A549 treated with AZD9567 at 1 μM for 4 hours (cell line): ENCODE results near the gene PROS1. TPM values are rescaled to one million over a fixed set of nuclear protein-coding genes. Genes with fewer than 3 reads are reported as not detected.

Experiments
- total RNA-seq: library from RNA; stranded (reverse); fragments of 200-300 nt; extraction: Qiagen RNA extraction; gene quantifications from 5 replicates; pipeline ENCODE4 v1.2.3, GENCODE V29; 2022; ENCODE audit not compliant: insufficient read depth

PROS1 gene
- 8.7 to 12.5 TPM (median 10.5 TPM) in 5 replicates for total RNA-seq

DNA sequence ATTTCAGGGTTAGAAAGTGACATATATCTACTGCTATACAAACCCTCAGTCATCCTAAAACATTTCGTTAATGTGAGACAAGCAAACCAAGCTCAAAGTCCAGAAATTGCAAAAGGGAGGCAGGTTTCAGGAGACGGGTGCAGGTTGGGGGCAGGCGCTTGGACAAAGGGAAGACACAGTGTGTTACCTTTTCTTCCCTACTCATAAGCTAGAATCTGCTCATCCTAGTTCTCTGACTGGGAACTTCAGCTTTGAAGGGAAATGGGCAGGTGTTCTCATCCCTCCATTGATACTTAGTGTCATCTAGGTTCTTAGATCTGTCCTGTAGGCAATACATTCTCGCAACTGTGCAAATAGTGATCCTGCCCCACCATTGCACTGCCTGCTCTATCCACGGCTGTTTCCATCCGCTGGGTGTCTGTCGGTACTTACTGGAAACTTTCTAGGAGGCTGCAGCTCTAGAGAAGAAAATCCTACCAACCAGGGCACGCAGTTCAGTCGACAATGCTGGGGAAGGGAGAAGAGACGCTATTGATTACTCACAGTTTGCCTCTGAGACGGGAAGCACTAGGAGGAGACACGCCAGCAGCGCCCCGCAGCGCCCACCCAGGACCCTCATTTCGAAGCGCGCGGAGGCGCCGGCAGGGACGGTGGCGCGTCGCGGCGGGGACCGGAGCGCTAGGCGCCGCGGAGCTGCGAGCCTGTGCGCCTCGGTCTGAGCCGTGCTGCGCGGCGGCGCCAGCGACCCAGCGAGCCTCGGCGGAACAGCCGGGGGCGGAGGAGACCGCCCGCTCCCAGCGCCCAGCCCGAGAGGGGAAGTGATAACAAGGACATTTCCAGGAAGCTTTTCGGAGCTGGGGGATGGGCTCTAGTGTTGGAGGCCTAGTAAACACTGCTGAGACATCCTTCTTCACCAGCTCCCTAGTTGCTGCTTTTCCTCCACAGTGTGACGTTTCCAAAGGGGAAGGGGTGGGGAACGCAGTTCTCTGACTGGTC, at the start of gene PROS1:
Gene PROS1, minus strand, starts transcription at position 766 of the 996 bp plus-strand sequence. Its CDS starts 147 bp downstream, at position 619.

DNA sequence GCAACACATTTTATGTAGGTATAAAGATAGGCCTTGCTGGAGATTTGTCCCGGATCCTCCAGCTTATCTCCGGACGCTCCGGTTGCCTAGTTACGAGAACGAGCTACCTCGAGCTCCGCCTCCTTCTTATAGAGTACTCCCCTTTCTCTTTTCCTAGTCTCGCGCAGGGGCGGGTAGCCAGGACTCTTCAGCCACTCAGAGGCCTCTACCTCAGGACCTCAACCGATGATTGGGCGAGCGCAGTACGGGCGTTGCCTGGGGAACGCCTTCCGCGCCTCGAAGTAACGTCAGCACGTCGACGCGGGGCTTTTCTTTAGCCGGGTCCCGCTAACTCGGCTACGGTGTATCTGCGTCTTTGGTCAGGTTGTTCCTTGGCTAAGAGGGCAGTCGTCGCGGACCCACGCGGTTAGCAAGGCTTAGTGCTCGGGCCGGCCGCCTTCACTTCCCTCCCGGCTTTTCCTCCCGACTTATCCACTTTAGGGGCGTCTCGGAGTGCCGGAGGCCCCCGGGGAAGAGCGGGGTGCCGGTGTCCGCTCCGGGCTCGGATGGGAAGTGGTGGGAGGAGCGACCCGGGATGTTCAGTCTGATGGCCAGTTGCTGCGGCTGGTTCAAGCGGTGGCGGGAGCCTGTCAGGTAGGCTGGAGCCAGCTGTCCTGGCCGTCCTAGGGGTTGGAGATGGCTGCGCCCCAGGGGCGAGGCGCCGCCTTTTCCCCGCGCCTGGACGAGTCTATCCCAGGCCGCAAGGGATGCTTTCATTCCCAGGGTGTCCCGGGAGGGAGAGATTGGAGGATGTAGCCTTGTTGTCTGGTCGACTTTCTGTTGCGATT, 6.4 kb upstream of the PROS1 start, which contains the start of gene ARL13B:
Gene ARL13B, plus strand, starts transcription at position 306 of the 827 bp plus-strand sequence. Its CDS starts 269 bp downstream, at position 575.

Other genes with a start within 250 kb of the PROS1 start
- gene ARL13B, start 6.3 kb upstream of the PROS1 start, total RNA-seq: 10.7 to 14.7 TPM (median 13.1 TPM) in 5 replicates
- 0.09 TPM in 1 of 5 replicates, not detected in the others for gene STX19, start 54.7 kb upstream of the PROS1 start, total RNA-seq
- gene DHFR2, start 89.0 kb upstream of the PROS1 start, total RNA-seq: 2.7 to 4.6 TPM (median 3.2 TPM) in 5 replicates
- 5.3 to 17.5 TPM (median 7.1 TPM) in 5 replicates for gene NSUN3, start 89.2 kb upstream of the PROS1 start, total RNA-seq